ENCODE data around the gene LIMA1. TPM values are rescaled to one million over a fixed set of nuclear protein-coding genes. Genes with fewer than 3 reads are reported as not detected.

LIMA1 gene
- total and polyA plus RNA-seq, 4 experiments from 2014 or later: 4.9 to 14.9 (median 12.0) TPM

GRCh38 chr12:50240792-50241114 lies 42.6 kb downstream of the LIMA1 start:
- no peaks in the 10 kb centered on the region for H3K4me1 Mint-ChIP-seq
- no peak for DNase-seq
- Histone ChIP-seq H3K27ac (ENCODE audit: low read depth, low read length) (no peak overlapping the region), H3K4me3 (ENCODE audit: low read length in 2 of 2) (no peak overlapping the region), H3K27me3 (ENCODE audit: insufficient read depth, low read length) (no peaks in the 10 kb centered on the region), H3K36me3 (ENCODE audit: insufficient read depth, low read length) (no peaks in the 10 kb centered on the region), H3K4me1 (ENCODE audit: insufficient read depth, low read length) (no peaks in the 10 kb centered on the region), H3K9me3 (ENCODE audit: control insufficient read depth in 1 of 2, low read length in 2 of 2) (no peaks in the 10 kb centered on the region)
- peaks cover 4 to 13% of the 10 kb centered on the region in 2 donors for H3K36me3 Mint-ChIP-seq
- no peaks in the 10 kb centered on the region for H3K27me3 Mint-ChIP-seq
- H3K27ac Mint-ChIP-seq: no peak overlapping the region
- H3K9me3 Mint-ChIP-seq: no peaks in the 10 kb centered on the region
- ChIA-PET POLR2A (ENCODE audit: partially characterized antibody) (no interaction called here), CTCF (ENCODE audit: partially characterized antibody) (no interaction called here)
- intact Hi-C loops (cut with micrococcal nuclease): no loop called here
- H3K4me3 Mint-ChIP-seq: no peak overlapping the region

GRCh38 chr12:50240096-50240791 lies 43.1 kb downstream of the LIMA1 start:
- Histone ChIP-seq H3K36me3 (ENCODE audit: insufficient read depth, low read length) (no peaks in the 10 kb centered on the region), H3K4me1 (ENCODE audit: insufficient read depth, low read length) (no peaks in the 10 kb centered on the region), H3K27ac (ENCODE audit: low read depth, low read length) (no peak overlapping the region), H3K27me3 (ENCODE audit: insufficient read depth, low read length) (no peaks in the 10 kb centered on the region), H3K9me3 (ENCODE audit: control insufficient read depth in 1 of 2, low read length in 2 of 2) (no peaks in the 10 kb centered on the region), H3K4me3 (ENCODE audit: low read length in 2 of 2) (no peak overlapping the region)
- no peaks in the 10 kb centered on the region for H3K27me3 Mint-ChIP-seq
- CTCF ChIA-PET (ENCODE audit: partially characterized antibody): no interaction called here
- H3K4me3 Mint-ChIP-seq: no peak overlapping the region
- no peaks in the 10 kb centered on the region for H3K4me1 Mint-ChIP-seq
- POLR2A ChIA-PET (ENCODE audit: partially characterized antibody): no interaction called here
- H3K36me3 Mint-ChIP-seq: peaks cover 4 to 10% of the 10 kb centered on the region in 2 donors
- intact Hi-C loops (cut with micrococcal nuclease): no loop called here
- no peaks in the 10 kb centered on the region for H3K9me3 Mint-ChIP-seq
- H3K27ac Mint-ChIP-seq: no peak overlapping the region
- no peak for DNase-seq

- Mint-ChIP-seq H3K4me3 (no peak overlapping the region), H3K27me3 (no peaks in the 10 kb centered on the region), H3K9me3 (no peaks in the 10 kb centered on the region), H3K27ac (no peak overlapping the region), H3K36me3 (peaks cover 0 to 3% of the 10 kb centered on the region in 2 donors), H3K4me1 (no peaks in the 10 kb centered on the region)
- H3K4me3 ChIP-seq (ENCODE audit: low read length in 2 of 2): no peak overlapping the region
- H3K27ac ChIP-seq (ENCODE audit: low read depth, low read length): no peak overlapping the region
- no peaks in the 10 kb centered on the region for H3K4me1 ChIP-seq (ENCODE audit: insufficient read depth, low read length)
- DNase-seq: no peak
- POLR2A ChIA-PET (ENCODE audit: partially characterized antibody): interaction anchor here (0.6 to 0.9 kb wide), 2 partner anchors 13 to 17 kb away, joined by 3 read pairs; no protein-coding TSS in a partner anchor
- intact Hi-C loops (cut with micrococcal nuclease): no loop called here
- H3K27me3 ChIP-seq (ENCODE audit: insufficient read depth, low read length): no peaks in the 10 kb centered on the region
- CTCF ChIA-PET (ENCODE audit: partially characterized antibody): no interaction called here
- H3K9me3 ChIP-seq (ENCODE audit: control insufficient read depth in 1 of 2, low read length in 2 of 2): no peaks in the 10 kb centered on the region
- no peaks in the 10 kb centered on the region for H3K36me3 ChIP-seq (ENCODE audit: insufficient read depth, low read length)
Measured at GRCh38 chr12:50239355-50239891, 43.9 kb downstream of the LIMA1 start.

GRCh38 chr12:50234347-50234746 lies 49.0 kb downstream of the LIMA1 start:
- no peak overlapping the region for H3K4me3 ChIP-seq (ENCODE audit: low read length in 2 of 2)
- H3K36me3 ChIP-seq (ENCODE audit: insufficient read depth, low read length): no peaks in the 10 kb centered on the region
- intact Hi-C loops (cut with micrococcal nuclease): no loop called here
- POLR2A ChIA-PET (ENCODE audit: partially characterized antibody): no interaction called here
- peaks cover 0 to 3% of the 10 kb centered on the region in 2 donors for H3K36me3 Mint-ChIP-seq
- no peaks in the 10 kb centered on the region for H3K4me1 Mint-ChIP-seq
- H3K4me1 ChIP-seq (ENCODE audit: insufficient read depth, low read length): no peaks in the 10 kb centered on the region
- CTCF ChIA-PET (ENCODE audit: partially characterized antibody): interaction anchor here (0.6 kb wide), 1 partner anchor 62 kb away, joined by 3 read pairs; no protein-coding TSS in a partner anchor
- H3K4me3 Mint-ChIP-seq: no peak overlapping the region
- no peak overlapping the region for H3K27ac ChIP-seq (ENCODE audit: low read depth, low read length)
- H3K9me3 Mint-ChIP-seq: no peaks in the 10 kb centered on the region
- DNase-seq: no peak
- H3K27me3 ChIP-seq (ENCODE audit: insufficient read depth, low read length): no peaks in the 10 kb centered on the region
- H3K9me3 ChIP-seq (ENCODE audit: control insufficient read depth in 1 of 2, low read length in 2 of 2): no peaks in the 10 kb centered on the region
- H3K27ac Mint-ChIP-seq: no peak overlapping the region
- no peaks in the 10 kb centered on the region for H3K27me3 Mint-ChIP-seq

- H3K4me3 Mint-ChIP-seq: no peak overlapping the region
- no peaks in the 10 kb centered on the region for H3K9me3 Mint-ChIP-seq
- no peaks in the 10 kb centered on the region for H3K4me1 Mint-ChIP-seq
- CTCF ChIA-PET (ENCODE audit: partially characterized antibody): no interaction called here
- intact Hi-C loops (cut with micrococcal nuclease): no loop called here
- Histone ChIP-seq H3K9me3 (ENCODE audit: control insufficient read depth in 1 of 2, low read length in 2 of 2) (no peaks in the 10 kb centered on the region), H3K4me3 (ENCODE audit: low read length in 2 of 2) (no peak overlapping the region), H3K36me3 (ENCODE audit: insufficient read depth, low read length) (no peaks in the 10 kb centered on the region), H3K27me3 (ENCODE audit: insufficient read depth, low read length) (no peaks in the 10 kb centered on the region), H3K4me1 (ENCODE audit: insufficient read depth, low read length) (no peaks in the 10 kb centered on the region), H3K27ac (ENCODE audit: low read depth, low read length) (no peak overlapping the region)
- DNase-seq: no peak
- H3K27me3 Mint-ChIP-seq: no peaks in the 10 kb centered on the region
- H3K36me3 Mint-ChIP-seq: peaks cover 0 to 3% of the 10 kb centered on the region in 2 donors
- no peak overlapping the region for H3K27ac Mint-ChIP-seq
- POLR2A ChIA-PET (ENCODE audit: partially characterized antibody): no interaction called here
Measured at GRCh38 chr12:50232771-50233209, 50.5 kb downstream of the LIMA1 start.

- Histone ChIP-seq H3K27ac (ENCODE audit: low read depth, low read length) (no peak overlapping the region), H3K27me3 (ENCODE audit: insufficient read depth, low read length) (no peaks in the 10 kb centered on the region), H3K9me3 (ENCODE audit: control insufficient read depth in 1 of 2, low read length in 2 of 2) (no peaks in the 10 kb centered on the region), H3K4me1 (ENCODE audit: insufficient read depth, low read length) (no peaks in the 10 kb centered on the region), H3K36me3 (ENCODE audit: insufficient read depth, low read length) (no peaks in the 10 kb centered on the region), H3K4me3 (ENCODE audit: low read length in 2 of 2) (no peak overlapping the region)
- Mint-ChIP-seq H3K4me3 (no peak overlapping the region), H3K27me3 (no peaks in the 10 kb centered on the region), H3K27ac (no peak overlapping the region), H3K9me3 (no peaks in the 10 kb centered on the region), H3K4me1 (peaks cover 0 to 2% (median 0%) of the 10 kb centered on the region in 4 donors), H3K36me3 (peaks cover 0 to 3% of the 10 kb centered on the region in 2 donors)
- DNase-seq: no peak
- intact Hi-C loops (cut with micrococcal nuclease): no loop called here
- CTCF ChIA-PET (ENCODE audit: partially characterized antibody): interaction anchor here (1.6 kb wide), 1 partner anchor 11 kb away, joined by 5 read pairs; no protein-coding TSS in a partner anchor
- POLR2A ChIA-PET (ENCODE audit: partially characterized antibody): no interaction called here
Measured at GRCh38 chr12:50232206-50232605, 51.1 kb downstream of the LIMA1 start.

- no peak for DNase-seq
- CTCF ChIA-PET (ENCODE audit: partially characterized antibody): interaction anchor here (1.6 kb wide), 1 partner anchor 10 kb away, joined by 5 read pairs; no protein-coding TSS in a partner anchor
- Mint-ChIP-seq H3K9me3 (no peaks in the 10 kb centered on the region), H3K4me3 (no peak overlapping the region), H3K36me3 (no peaks in the 10 kb centered on the region), H3K4me1 (peaks cover 0 to 2% (median 0%) of the 10 kb centered on the region in 4 donors), H3K27me3 (no peaks in the 10 kb centered on the region), H3K27ac (peak overlapping the region in 1 of 7 donors; percentile 53)
- Histone ChIP-seq H3K4me3 (ENCODE audit: low read length in 2 of 2) (no peak overlapping the region), H3K9me3 (ENCODE audit: control insufficient read depth in 1 of 2, low read length in 2 of 2) (no peaks in the 10 kb centered on the region), H3K27me3 (ENCODE audit: insufficient read depth, low read length) (no peaks in the 10 kb centered on the region), H3K4me1 (ENCODE audit: insufficient read depth, low read length) (no peaks in the 10 kb centered on the region), H3K27ac (ENCODE audit: low read depth, low read length) (no peak overlapping the region), H3K36me3 (ENCODE audit: insufficient read depth, low read length) (no peaks in the 10 kb centered on the region)
- POLR2A ChIA-PET (ENCODE audit: partially characterized antibody): interaction anchor here (1.0 kb wide), 1 partner anchor 9 kb away, joined by 4 read pairs; no protein-coding TSS in a partner anchor
- intact Hi-C loops (cut with micrococcal nuclease): no loop called here
Measured at GRCh38 chr12:50231346-50231745, 52.0 kb downstream of the LIMA1 start.
